GM21825 (cell line): Measurements from ENCODE around the gene BOLA3.
"Not testable (repeated sequence)": the region's sequence is repeated elsewhere in the genome, so short reads cannot be mapped to it uniquely, and the experiment has no call there.

Experiments used
- ATAC-seq: cut with Tn5 transposase; IDR thresholded peaks from one replicate; pipeline ENCODE4 v1.9.1; 2021; ENCODE audit warnings: mild to moderate bottlenecking, moderate library complexity; ENCODE audit not compliant: unreplicated experiment

Gene BOLA3

DNA sequence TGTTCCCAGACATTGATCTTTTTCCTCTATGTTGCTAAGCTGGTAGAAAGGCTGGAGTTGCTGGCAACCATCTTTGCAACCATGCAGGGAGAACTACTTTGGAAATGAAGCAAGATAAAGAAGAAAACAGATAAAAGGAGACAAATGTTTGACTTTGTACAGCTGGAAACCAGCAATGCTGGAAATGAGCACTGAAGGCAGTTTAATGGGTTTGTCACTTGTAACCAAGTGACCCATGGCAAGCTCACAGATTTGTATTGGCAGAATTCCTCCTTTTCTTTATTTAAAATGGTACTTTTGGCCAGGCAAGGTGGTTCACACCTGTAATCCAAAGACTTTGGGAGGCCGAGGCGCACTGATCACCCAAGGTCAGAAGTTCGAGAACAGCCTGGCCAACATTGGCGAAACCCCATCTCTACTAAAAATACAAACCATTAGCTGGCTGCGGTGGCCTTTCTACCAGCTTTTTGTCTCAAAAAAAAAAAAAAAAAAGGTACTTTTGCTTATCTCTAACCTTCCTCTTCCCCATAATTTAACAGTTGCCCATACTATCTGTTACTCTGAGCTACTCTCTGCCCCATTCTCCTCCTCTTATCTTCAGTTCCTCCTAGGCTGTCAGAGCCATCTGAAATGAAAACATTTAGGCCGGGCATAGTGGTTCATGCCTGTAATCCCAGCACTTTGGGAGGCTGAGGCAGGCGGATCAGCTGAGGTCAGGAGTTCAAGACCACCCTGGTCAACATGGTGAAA lies 2.0 kb upstream of the BOLA3 start:
- ATAC-seq = no peak

DNA sequence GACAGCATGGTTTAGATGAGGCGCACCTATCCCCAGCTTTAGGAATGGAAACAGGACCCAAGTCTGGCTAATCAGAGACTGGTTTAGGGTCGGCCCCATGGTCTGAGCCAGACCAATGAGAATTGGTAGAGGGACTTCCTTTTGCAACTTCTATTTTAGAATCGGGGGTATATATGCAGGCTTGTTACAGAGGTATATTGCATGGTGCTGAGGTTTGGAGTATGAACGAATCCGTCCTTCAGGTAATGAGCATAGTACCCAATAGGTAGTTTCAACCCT lies 1.5 kb upstream of the BOLA3 start:
- no peak for ATAC-seq

DNA sequence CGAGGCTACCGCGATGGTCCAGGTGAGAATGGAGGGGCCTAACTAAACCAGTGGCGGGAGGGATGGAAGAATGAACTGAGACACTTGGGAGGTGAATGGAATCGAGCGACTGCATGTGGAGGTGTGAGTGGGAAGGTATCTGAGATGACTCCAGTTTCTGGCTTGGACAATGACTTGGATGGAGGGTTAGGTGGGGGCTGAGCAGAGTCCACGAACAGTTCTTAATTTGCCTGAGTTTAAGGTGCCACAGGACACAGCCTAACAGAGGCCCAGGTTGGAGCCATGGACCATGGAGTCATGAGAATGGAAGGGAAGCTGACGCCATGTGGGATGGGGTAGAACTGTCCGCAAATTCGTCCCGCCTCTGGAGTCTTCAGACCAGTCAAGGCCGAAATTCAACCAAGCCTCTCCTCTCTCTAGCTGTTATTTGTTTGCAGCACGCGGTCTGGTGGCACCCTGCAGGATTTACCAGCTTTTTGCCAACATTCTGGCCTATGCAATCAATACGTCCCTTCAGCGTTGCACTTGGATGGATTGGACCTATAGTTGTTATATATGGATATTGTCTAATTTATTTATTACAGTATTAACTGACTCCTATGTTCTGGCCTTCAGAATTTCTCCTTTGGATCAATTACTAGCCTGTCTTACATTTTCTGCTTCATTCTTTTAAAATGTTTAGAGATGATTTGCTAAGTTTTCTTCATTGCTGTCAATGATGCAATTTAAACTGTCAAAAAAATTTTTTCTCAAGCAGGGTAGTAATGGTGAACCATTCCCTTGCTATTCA lies 940 bp upstream of the BOLA3 start:
- no peak for ATAC-seq

DNA sequence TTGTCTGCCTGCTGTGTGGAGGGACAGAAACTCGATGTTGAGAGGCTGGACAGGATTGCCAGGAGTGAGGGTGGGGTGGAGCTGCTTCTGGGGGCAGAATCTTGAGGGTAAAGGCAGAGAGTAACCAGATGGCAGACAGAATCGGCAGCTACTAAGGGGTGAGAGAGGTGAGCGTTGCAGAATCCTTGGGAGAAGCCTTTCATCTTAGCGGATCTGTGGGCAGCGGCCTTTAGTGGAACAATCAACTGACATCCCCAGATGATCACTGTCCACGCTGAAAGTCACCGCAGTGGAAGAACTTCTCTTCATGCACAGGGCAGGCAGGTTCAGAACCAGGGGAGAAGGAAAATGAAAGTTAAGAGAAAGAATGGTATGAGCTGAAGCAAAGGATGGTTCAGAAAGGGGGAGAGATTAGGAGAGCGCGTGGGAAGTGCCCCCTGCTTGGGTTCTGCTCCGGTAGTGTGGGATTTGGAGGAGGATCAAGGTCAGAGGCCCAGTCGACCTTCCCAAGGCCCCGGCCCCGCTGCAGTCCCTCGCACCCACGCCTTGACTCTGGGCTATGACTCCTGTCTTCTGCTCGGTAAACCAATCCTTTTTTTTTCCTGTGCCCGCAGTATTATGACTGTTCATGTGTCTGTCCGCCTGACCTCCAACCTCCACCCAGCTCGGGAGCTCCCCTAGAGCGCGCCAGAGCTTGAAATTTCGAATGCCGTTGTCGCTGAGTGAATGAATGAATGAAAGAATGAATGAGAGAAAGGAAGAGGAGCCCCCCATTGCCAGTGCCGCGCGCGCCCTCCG lies 584 bp downstream of the BOLA3 start:
- peak; percentile 14 for ATAC-seq

DNA sequence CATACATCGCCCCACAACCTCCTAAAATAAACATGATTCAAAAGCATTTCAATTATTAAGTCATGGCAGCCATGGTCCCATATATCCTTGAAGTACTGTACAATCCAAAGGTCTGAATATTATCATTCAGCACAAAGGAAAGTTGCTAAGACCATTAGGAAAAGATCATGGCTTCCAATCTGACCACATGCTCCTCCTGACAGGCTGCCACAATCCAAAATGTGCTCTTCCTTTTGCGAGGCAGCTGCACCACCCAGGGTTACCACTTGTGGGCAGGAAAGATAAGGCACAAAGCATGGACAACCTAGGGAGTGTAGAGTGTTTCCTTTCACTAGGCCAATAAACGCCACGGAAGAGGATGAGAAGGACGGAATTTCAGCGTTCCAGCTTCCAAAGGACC lies 5.4 kb downstream of the BOLA3 start:
- ATAC-seq = no peak

DNA sequence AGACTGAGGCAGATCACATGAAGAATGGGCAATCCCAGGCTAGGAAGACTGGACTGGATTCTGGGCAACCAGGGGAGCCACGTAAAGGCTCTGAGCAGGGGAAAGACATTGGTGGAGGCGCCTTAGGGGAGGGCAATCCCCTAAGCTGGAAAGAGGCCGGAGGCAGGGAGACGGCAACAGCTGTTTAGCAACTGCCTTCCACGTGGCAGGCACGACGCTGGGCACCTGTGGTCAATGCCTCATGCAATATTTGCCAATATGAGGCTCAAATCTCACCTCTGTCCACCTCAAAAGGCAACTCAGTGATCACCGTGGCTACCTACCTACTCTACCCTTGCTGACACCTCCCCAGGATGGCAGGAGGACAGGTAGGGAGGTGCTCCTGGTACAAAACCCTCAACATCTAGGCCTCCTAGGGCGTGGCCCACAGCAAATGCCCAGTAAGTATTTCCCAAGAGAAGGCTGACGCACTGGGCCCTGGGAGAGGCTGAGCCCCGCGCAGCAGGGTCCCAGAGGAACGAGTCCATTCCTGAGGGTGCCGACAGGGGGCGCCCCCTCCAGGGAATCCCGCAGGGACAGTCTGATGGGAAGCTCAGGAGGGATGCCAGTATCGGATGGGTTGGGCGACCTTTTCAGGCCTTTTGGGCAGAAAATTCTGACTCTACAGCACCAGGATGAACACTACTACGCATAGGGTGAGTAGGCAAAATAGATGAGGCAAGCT lies 8.9 kb downstream of the BOLA3 start:
- ATAC-seq = no peak

DNA sequence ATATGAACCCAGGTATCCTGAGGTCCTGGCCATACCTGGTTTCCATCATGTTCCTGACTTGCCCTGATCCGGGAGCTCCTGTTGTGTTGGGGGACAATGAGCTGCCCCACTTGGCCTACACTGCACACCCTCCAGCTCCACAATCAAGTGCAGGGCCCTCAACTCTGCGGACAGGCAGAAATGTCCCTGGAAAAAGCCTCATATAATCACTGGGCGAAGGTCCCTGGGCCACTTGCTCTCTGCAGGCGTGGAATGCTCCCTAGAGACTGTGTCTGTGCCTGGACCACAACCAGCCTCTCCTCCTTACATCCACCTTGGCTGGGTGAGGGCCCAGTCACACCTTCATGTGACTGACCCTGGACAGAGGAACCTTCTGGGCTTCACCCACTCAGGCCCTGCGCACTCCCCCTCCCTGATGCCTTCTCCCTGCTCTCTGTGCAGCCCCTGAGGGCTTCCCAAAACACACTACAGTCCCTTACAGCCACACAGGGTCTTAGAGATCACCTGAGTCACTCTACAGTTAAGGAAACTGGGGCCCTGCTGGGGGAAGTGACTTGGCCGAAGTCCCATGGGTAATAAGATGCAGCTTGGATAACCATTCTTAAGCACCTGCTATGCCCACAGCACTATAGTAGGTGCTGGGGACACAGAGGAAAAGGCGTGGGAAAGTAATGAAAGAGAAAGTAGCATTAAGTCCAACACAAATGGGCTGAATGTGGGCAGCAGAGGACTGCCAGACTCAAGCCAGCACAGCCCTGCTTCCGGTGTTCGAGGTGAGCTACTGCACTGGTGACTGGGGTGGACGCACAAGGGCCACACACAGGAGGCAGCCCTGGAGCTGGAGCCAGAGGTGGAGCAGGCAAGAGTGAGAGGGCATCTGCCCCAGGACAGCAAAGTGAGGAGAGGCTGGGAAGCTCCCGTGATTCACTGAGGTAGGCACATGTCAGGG lies 9.8 kb downstream of the BOLA3 start:
- no peak for ATAC-seq

DNA sequence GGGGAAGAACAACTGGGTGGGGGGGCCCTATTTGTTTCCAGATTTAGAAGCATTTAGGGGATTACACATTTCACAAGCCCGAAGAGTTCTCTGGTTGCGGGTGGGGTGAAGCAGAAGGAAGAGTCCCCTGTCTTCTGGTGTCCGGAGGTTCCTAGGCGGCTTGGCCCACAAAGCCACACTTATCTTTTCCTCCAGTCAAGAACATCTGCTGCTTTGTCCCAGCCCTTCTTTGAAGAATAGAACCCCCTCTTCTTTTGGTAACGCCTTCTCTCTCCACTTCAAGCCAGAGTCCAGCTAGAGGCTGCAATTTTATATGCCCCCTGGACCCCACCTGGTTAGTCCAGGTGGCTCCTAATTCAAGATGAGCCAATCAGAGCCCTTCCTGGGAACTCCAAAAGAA lies 15.8 kb downstream of the BOLA3 start:
- ATAC-seq = no peak

DNA sequence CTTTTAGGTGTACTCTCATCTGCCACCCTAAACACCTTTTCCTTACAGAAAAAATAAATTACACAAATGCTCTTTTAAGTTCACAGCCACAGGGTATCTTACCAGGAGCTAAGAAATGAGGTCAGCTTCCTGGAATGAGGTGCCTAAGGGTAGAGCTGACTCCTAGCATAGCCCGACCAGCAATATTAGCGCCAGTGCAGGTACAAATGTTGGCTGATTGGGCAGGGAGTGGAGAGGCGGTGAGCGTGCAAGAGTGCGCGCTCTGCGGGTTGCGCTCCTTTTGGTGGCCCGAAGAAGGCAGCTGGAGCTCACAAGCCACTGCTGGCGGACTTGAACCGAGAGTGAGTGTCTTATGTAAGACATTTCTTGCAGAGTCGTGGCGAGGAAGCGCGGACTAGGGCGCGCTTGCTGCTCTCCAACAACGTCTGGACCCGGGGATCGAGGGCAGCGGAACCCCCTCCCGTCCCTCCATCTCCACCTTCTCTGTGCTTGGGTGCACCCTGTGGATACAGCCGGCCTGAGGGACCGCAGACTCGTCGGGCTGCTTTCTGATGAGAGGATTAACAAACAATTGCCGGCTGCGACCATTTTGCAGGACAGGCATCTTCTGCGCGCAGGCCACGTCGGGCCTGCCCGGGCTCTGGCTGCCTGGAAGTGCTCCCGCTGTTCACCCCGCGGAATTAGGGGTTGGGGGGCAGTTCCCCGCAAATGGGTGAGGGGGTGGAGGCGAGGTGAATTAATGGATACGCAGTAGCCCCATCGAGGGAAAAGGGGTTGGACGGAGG lies 17.3 kb downstream of the BOLA3 start:
- no peak for ATAC-seq

DNA sequence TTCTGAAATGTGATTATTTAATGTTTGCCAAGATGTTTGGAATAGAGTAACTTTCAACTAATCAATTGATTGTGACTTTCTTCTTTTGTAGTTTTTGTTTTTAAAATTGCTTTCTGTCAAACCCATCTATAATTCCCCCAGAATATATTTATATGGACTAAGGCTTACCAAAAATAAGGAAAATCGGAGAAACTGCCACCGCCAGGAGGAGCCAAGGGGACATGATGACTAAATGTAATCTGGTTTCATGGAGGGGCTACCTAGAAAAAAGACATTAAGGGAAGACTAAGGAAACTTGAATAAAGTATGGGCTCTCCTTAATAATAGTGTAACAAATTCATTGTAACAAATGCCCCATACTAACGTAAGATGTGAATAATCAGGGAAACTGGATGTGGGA lies 19.5 kb downstream of the BOLA3 start:
- ATAC-seq = no peak

DNA sequence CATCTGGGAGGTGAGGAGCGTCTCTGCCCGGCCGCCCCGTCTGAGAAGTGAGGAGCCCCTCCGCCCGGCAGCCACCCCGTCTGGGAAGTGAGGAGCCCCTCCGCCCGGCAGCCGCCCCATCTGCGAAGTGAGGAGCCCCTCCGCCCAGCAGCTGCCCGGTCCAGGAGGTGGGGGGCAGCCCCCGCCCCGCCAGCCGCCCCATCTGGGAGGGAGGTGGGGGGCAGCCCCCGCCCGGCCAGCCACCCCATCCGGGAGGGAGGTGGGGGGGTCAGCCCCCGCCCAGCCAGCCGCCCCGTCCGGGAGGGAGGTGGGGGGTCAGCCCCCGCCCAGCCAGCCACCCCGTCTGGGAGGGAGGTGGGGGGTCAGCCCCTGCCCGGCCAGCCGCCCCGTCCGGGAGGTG lies 23.8 kb downstream of the BOLA3 start:
- not testable (repeated sequence) for ATAC-seq

DNA sequence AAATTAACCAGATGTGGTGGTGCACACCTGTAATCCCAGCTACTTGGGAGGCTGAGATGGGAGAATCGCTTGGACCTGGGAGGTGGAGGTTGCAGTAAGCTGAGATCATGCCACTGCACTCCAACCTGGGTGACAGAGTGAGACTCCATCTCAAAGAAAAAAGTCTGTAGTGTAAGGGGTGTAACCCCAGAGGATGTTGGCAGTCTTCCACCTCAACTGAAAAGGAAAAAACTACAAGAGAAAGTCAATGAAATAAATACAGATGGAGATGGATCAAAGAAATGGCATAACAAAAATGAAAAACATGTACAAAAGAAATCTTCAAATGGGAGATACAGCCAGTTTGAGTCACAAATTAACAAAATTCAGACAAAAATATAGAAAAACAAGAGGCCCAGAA lies 25.9 kb downstream of the BOLA3 start:
- ATAC-seq = not testable (repeated sequence)

DNA sequence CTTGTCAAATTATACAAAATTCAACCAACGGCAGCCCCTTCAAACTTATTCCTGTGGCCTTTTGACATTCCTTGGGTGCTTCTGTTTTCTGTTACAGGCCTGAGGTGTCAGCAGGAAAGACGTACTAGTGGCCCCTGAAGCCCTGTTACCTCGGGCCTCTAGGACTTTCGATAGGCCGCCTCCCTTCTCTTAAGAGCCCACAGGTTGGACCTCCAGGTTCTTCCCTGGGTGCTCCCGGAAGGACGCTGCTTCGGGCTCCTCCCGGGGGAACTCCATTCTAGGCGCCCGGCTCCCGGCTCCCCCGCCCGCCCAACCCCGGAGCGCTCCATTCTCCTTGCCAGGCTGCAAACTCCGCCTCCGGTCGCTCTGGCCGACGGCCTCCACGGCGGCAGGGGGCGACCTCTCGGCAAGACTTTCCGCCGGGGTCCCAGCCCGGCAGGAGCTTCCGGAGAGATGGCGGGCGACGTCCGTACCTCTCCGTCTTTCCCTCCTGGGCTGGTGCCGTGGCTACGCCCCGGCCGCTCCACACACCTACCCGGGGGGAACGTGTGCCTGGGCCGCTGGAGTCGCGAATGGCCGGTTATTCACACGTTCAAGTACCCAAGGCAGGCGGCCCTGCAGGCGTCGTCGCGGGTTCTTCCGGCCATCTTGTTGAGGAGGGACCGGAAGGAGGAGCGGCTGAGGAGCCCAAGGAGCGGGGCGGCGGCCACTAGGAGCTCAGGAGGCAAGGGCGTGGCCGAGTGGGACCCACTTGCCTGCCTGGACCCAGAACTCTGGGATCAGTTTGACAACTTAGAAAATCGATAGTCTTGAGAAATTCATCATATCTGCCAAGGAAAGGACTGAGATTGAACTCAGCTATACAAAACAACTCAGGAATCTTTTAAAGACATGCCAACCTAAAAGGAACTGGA lies 27.5 kb downstream of the BOLA3 start:
- peak; percentile 94 for ATAC-seq

DNA sequence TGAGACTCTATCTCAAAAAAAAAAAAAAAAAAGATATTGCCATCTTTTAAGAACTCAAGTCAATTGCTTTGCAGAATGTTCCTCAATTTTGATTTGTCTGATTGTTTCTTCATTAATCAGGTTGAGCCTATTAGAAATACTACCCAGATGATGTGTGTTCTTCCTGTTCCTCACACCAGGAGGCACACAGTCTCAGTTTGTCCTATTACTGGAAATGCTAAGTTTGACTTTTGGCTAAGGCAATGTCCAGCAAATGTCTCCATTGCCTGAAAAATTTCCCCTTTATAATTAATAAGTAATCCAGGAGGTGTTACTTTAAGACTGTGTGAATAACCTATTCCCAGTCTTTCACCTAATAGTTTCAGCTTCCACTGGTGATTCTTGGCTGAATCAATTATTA lies 28.4 kb downstream of the BOLA3 start:
- ATAC-seq = no peak

DNA sequence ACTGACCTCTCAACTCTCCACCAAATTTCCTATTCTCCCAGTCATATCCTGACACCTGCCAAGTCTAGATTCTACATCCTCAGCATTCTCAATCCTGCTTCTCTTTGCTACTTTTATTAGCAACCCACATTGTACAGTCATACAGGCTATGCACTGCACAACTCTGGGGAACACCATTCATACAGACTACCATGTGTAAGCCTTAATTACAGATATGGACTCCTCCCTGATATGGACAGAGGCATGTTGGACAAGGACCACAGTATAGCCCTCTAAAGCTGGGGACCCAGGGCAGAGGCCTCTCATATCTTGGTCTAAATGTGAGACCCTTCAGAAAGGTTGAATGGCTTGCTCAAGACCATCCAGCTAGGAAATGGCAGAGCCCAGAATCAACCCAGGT lies 36.3 kb downstream of the BOLA3 start:
- ATAC-seq = no peak

DNA sequence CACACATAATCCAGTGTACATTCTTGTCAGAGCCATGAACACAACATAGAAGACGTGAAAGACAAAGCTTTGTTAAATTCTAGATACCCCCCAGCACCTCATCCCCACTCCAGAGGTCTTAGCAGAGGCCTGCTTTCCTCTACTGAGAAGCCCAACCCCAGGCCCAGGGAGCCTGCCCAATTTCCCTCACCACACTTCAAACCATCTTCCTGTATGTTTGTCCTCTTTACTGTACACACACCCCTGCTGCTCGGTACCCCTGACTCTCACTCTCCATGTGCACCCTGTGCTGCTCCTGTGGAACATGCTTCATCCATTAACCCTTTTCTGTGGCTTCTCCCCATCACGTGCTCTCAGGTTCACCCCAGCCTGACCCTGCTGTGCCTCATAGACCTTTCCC lies 37.2 kb downstream of the BOLA3 start:
- no peak for ATAC-seq

DNA sequence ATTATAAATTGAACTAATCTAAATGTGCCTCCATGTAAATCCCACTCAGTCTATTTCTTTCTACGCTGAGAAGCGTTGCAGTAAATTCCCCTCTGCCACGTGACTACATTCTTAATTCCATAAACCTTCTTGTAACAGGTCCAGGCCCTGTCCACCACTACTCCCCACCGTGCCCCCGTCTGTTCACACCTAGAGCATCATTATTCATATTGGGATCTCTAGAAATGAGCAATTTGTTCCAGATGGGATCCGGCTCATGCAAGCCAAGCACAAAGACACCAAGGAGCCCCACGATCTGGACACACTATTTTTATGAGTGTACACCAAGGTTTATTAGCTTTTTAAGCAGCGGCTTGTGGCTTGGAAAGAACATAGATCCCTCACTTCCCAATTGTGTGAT lies 38.2 kb downstream of the BOLA3 start:
- no peak for ATAC-seq

DNA sequence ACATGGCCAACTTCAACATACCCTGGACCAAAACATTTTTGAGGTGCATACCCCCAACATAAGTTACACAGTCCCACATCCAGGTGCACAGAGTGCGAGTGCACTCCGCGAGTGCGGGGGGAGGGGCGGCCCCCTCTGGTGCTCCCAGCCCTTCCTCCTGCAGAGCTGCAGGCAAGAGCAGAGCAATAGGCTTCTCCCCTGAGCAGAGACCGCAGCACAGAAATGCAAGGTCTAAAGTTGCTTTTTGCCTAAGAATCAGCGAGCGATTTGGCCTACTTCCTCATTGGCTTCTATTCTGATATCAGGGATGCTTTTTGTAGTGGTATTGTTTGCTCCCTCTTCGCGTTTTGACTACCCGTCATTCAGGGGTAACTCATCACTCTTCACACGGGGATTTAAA lies 40.6 kb downstream of the BOLA3 start:
- ATAC-seq = no peak
